Liver (tissue), 9 donors: Measurements from ENCODE around the gene NAA38. TPM values are rescaled to one million over a fixed set of nuclear protein-coding genes. Genes with fewer than 3 reads are reported as not detected.

Experiments
- DNase-seq: peaks from one replicate; pipeline ENCODE4 v3.0.0-alpha.2; 2017; ENCODE audit warnings: low spot score
- H3K27ac ChIP-seq, 2 donors: one replicate each; pipeline ENCODE4 v1.7.0; 2013; ENCODE audit warnings: inconsistent platforms in 2 of 2, low read length in 2 of 2, control low read depth in 1 of 2, low read depth in 1 of 2, mild to moderate bottlenecking in 1 of 2
- H3K27me3 ChIP-seq, 4 donors: one replicate each; pipeline versions ENCODE4 v1.6.1 to v1.7.0; 2013; ENCODE audit warnings: low read length in 3 of 4, inconsistent platforms in 1 of 4, mild to moderate bottlenecking in 1 of 4, moderate library complexity in 1 of 4; ENCODE audit not compliant: control insufficient read depth in 4 of 4, insufficient read depth in 4 of 4
- H3K36me3 ChIP-seq, 4 donors: one replicate each; pipeline versions ENCODE4 v1.6.1 to v1.7.0; 2013; ENCODE audit warnings: low read length in 3 of 4, mild to moderate bottlenecking in 3 of 4, low read depth in 1 of 4, moderate library complexity in 1 of 4; ENCODE audit not compliant: control insufficient read depth in 4 of 4, insufficient read depth in 3 of 4
- H3K4me1 ChIP-seq, 4 donors: one replicate each; pipeline versions ENCODE4 v1.6.1 to v1.7.0; 2013; ENCODE audit warnings: low read length in 3 of 4, mild to moderate bottlenecking in 3 of 4, moderate library complexity in 1 of 4; ENCODE audit not compliant: control insufficient read depth in 4 of 4, insufficient read depth in 4 of 4
- H3K4me3 ChIP-seq, 3 donors: one replicate each; pipeline versions ENCODE4 v1.6.1 to v1.7.0; 2013; ENCODE audit warnings: low read length in 3 of 3, control low read depth in 1 of 3, low read depth in 1 of 3, mild to moderate bottlenecking in 1 of 3
- H3K9ac ChIP-seq, 2 donors: one replicate each; pipeline ENCODE4 v1.7.0; 2013; ENCODE audit warnings: low read length in 2 of 2, mild to moderate bottlenecking in 2 of 2, moderate library complexity in 2 of 2, control low read depth in 1 of 2, low read depth in 1 of 2
- H3K9me3 ChIP-seq, 4 donors: one replicate each; pipeline versions ENCODE4 v1.6.1 to v1.7.0; 2013; ENCODE audit warnings: low read length in 3 of 4; ENCODE audit not compliant: control insufficient read depth in 4 of 4
- CTCF ChIP-seq: fragments of 150-350 bp; IDR thresholded peaks from 2 replicates; pipeline ENCODE4 v1.5.1; 2017; ENCODE audit warnings: improper control_type of control experiment, low read depth, low read length; ENCODE audit not compliant: missing input control
- EGR1 ChIP-seq, 2 donors: IDR thresholded peaks; 2 replicates each; pipeline ENCODE4 v1.6.1; 2016 to 2018; ENCODE audit warnings: antibody characterized with exemption in 2 of 2, low read depth in 2 of 2
- FOXA1 ChIP-seq: IDR thresholded peaks from 2 replicates; pipeline ENCODE4 v1.6.1; 2016; ENCODE audit warnings: antibody characterized with exemption
- GABPA ChIP-seq, 2 donors: IDR thresholded peaks in 1 of 2; conservative IDR thresholded peaks in 1 of 2; 2 replicates each; pipeline ENCODE4 v1.6.1; 2016; ENCODE audit warnings: antibody characterized with exemption in 2 of 2, mild to moderate bottlenecking in 1 of 2, moderate library complexity in 1 of 2
- HNF4G ChIP-seq: IDR thresholded peaks from 2 replicates; pipeline ENCODE4 v1.6.1; 2016; ENCODE audit warnings: antibody characterized with exemption
- NR2F2 ChIP-seq: IDR thresholded peaks from 2 replicates; pipeline ENCODE4 v1.6.1; 2016; ENCODE audit warnings: antibody characterized with exemption
- RAD21 ChIP-seq, 2 donors: IDR thresholded peaks; 2 replicates each; pipeline ENCODE4 v1.6.1; 2016; ENCODE audit warnings: antibody characterized with exemption in 2 of 2, mild to moderate bottlenecking in 2 of 2
- SP1 ChIP-seq: IDR thresholded peaks from 2 replicates; pipeline ENCODE4 v1.6.1; 2018; ENCODE audit warnings: antibody characterized with exemption, mild to moderate bottlenecking
- YY1 ChIP-seq: IDR thresholded peaks from 2 replicates; pipeline ENCODE4 v1.6.1; 2016; ENCODE audit warnings: antibody characterized with exemption, mild to moderate bottlenecking
- WGBS: extraction: QIAGEN DNeasy Blood & Tissue Kit; methylation state at CpG from one replicate; pipeline ENCODE4 v1.1.7; 2013; 5-methylcytosine and 5-hydroxymethylcytosine counted together
- polyA plus RNA-seq, 2 donors: library from polyadenylated mRNA; stranded (reverse) in 1 of 2; unstranded in 1 of 2; fragments of 200-250 nt in 1 of 2; fragments of >200 nt in 1 of 2; fragmentation: Nextera tagmentation in 1 of 2; extraction: Ambion mirVana in 1 of 2; gene quantifications; one replicate each; pipeline versions ENCODE4 v1.2.1 to v1.2.3, GENCODE V29; 2013 to 2015
- total RNA-seq, 2 donors: library from RNA; depleted of rRNA; stranded (reverse); fragments of >200 nt; gene quantifications; one replicate each; pipeline ENCODE4 v1.2.3, GENCODE V29; 2014
- TF ChIP-seq, protein P1 (sequence below): IDR thresholded peaks from 2 replicates; pipeline ENCODE4 v1.6.1; 2016; ENCODE audit warnings: antibody characterized with exemption
- TF ChIP-seq, protein P2 (sequence below): IDR thresholded peaks from 2 replicates; pipeline ENCODE4 v1.6.1; 2016; ENCODE audit warnings: antibody characterized with exemption
- TF ChIP-seq, protein P3 (sequence below): IDR thresholded peaks from 2 replicates; pipeline ENCODE4 v1.6.1; 2016; ENCODE audit warnings: antibody characterized with exemption, mild to moderate bottlenecking
- donor health status: healthy.
- donor health status: healthy.
- donor health status: healthy.
- donor health status: healthy.
- donor health status: healthy.

The NAA38 gene
- total and polyA plus RNA-seq, 4 donors: 24.3 to 118 (median 56.8) TPM

DNA sequence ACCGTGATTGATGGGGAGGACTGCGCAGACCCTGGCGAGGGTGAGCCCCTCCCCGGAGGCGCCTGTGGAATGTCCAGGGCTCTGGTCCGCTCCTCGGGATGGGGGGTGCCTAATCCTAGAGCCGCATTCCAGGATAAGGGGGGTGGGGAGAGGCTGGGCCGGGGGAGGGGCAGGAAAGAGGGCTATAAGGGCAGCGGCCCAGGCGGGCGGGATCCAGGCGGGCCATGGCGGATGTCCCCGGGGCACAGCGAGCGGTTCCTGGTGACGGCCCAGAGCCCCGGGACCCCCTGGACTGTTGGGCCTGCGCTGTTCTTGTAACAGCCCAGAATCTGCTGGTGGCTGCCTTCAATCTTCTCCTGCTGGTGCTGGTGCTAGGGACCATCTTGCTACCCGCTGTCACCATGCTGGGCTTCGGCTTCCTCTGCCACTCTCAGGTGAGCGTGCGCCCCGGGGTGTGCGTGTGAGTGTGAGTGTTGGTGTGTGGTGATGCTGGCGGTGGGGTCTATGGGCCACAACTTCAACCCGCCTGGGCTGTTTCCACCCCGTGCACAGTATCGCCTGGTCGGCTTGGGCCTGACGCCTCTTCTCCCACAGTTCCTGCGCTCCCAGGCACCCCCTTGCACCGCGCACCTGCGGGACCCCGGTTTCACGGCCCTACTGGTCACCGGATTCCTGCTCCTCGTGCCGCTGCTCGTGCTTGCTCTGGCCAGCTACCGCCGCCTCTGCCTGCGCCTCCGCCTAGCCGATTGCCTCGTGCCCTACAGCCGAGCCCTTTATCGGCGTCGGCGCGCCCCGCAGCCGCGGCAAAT, 2.3 kb downstream of the NAA38 start, which contains the start of gene TMEM88:
Gene TMEM88, plus strand, starts transcription at position 216 of the 809 bp plus-strand sequence. Its CDS starts 9 bp downstream, at position 225.
- DNase-seq: peak; percentile 32
- Histone ChIP-seq H3K4me1 (peaks cover 5 to 43% (median 33%) of the 10 kb centered on the region in 4 donors), H3K27ac (peak within 1 kb of the TSS; percentile 86 to 97), H3K9me3 (no peaks in the 10 kb centered on the region), H3K9ac (no peak within 1 kb of the TSS), H3K4me3 (no peak within 1 kb of the TSS), H3K27me3 (no peaks in the 10 kb centered on the region), H3K36me3 (peaks cover 10 to 26% (median 15%) of the 10 kb centered on the region in 4 donors)
- 74% methylated on average over 57 of the region's 57 CpGs for WGBS
- TF ChIP-seq GABPA (IDR thresholded peaks at IDR 0.05 in 1 of 2, conservative IDR thresholded peaks at IDR 0.05 in 1 of 2) (no peak), NR2F2 (no peak), FOXA1 (no peak), CTCF (no peak)
- TF ChIP-seq, protein P1, sequence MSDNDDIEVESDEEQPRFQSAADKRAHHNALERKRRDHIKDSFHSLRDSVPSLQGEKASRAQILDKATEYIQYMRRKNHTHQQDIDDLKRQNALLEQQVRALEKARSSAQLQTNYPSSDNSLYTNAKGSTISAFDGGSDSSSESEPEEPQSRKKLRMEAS: no peak
- TF ChIP-seq, protein P2, sequence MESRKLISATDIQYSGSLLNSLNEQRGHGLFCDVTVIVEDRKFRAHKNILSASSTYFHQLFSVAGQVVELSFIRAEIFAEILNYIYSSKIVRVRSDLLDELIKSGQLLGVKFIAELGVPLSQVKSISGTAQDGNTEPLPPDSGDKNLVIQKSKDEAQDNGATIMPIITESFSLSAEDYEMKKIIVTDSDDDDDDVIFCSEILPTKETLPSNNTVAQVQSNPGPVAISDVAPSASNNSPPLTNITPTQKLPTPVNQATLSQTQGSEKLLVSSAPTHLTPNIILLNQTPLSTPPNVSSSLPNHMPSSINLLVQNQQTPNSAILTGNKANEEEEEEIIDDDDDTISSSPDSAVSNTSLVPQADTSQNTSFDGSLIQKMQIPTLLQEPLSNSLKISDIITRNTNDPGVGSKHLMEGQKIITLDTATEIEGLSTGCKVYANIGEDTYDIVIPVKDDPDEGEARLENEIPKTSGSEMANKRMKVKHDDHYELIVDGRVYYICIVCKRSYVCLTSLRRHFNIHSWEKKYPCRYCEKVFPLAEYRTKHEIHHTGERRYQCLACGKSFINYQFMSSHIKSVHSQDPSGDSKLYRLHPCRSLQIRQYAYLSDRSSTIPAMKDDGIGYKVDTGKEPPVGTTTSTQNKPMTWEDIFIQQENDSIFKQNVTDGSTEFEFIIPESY: no peak
- TF ChIP-seq, protein P3, sequence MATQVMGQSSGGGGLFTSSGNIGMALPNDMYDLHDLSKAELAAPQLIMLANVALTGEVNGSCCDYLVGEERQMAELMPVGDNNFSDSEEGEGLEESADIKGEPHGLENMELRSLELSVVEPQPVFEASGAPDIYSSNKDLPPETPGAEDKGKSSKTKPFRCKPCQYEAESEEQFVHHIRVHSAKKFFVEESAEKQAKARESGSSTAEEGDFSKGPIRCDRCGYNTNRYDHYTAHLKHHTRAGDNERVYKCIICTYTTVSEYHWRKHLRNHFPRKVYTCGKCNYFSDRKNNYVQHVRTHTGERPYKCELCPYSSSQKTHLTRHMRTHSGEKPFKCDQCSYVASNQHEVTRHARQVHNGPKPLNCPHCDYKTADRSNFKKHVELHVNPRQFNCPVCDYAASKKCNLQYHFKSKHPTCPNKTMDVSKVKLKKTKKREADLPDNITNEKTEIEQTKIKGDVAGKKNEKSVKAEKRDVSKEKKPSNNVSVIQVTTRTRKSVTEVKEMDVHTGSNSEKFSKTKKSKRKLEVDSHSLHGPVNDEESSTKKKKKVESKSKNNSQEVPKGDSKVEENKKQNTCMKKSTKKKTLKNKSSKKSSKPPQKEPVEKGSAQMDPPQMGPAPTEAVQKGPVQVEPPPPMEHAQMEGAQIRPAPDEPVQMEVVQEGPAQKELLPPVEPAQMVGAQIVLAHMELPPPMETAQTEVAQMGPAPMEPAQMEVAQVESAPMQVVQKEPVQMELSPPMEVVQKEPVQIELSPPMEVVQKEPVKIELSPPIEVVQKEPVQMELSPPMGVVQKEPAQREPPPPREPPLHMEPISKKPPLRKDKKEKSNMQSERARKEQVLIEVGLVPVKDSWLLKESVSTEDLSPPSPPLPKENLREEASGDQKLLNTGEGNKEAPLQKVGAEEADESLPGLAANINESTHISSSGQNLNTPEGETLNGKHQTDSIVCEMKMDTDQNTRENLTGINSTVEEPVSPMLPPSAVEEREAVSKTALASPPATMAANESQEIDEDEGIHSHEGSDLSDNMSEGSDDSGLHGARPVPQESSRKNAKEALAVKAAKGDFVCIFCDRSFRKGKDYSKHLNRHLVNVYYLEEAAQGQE: no peak

DNA sequence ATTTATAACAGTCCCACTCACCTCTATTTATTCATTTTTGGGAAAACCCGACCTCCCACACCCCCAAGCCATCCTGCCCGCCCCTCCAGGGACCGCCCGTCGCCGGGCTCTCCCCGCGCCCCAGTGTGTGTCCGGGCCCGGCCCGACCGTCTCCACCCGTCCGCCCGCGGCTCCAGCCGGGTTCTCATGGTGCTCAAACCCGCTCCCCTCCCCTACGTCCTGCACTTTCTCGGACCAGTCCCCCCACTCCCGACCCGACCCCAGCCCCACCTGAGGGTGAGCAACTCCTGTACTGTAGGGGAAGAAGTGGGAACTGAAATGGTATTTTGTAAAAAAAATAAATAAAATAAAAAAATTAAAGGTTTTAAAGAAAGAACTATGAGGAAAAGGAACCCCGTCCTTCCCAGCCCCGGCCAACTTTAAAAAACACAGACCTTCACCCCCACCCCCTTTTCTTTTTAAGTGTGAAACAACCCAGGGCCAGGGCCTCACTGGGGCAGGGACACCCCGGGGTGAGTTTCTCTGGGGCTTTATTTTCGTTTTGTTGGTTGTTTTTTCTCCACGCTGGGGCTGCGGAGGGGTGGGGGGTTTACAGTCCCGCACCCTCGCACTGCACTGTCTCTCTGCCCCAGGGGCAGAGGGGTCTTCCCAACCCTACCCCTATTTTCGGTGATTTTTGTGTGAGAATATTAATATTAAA, 3.1 kb downstream of the NAA38 start:
- no peak overlapping the region for H3K9ac ChIP-seq
- no peaks in the 10 kb centered on the region for H3K9me3 ChIP-seq
- 82% methylated on average over 31 of the region's 31 CpGs for WGBS
- peaks cover 15 to 34% (median 23%) of the 10 kb centered on the region in 4 donors for H3K36me3 ChIP-seq
- DNase-seq: no peak
- H3K4me1 ChIP-seq: peaks cover 5 to 37% (median 31%) of the 10 kb centered on the region in 4 donors
- H3K4me3 ChIP-seq: no peak overlapping the region
- H3K27ac ChIP-seq: no peak overlapping the region
- no peaks in the 10 kb centered on the region for H3K27me3 ChIP-seq
- TF ChIP-seq, protein P3: no peak
- no peak for TF ChIP-seq YY1
- no peak for TF ChIP-seq NR2F2
- TF ChIP-seq HNF4G: no peak
- no peak for TF ChIP-seq FOXA1
- no peak for TF ChIP-seq SP1
- no peak for TF ChIP-seq RAD21 (IDR thresholded peaks at IDR 0.05)
- TF ChIP-seq, protein P2: no peak
- no peak for TF ChIP-seq EGR1 (IDR thresholded peaks at IDR 0.05; ENCODE audit: low read depth in 2 of 2)
